Upper lobe of right lung (tissue), 1 donor: ENCODE measurements around the gene SLC16A11. TPM values are rescaled to one million over a fixed set of nuclear protein-coding genes. Genes with fewer than 3 reads are reported as not detected.
"Not testable (repeated sequence)": the region's sequence is repeated elsewhere in the genome, so short reads cannot be mapped to it uniquely, and the experiment has no call there.

Experiments used
- ATAC-seq: fragments of 200-7000 bp; cut with Tn5 transposase; one replicate; pipeline ENCODE4 v1.9.1; 2020; ENCODE audit warnings: mild to moderate bottlenecking, moderate library complexity
- DNase-seq: peaks from one replicate; pipeline ENCODE4 v3.0.0-alpha.2; 2020
- H3K27ac ChIP-seq: fragments of 200-600 bp; one replicate; pipeline ENCODE4 v1.8.0; 2022
- H3K27me3 ChIP-seq: fragments of 200-600 bp; one replicate; pipeline ENCODE4 v1.8.0; 2022; ENCODE audit warnings: mild to moderate bottlenecking
- H3K36me3 ChIP-seq: fragments of 200-600 bp; one replicate; pipeline ENCODE4 v1.8.0; 2022
- H3K4me1 ChIP-seq: fragments of 200-600 bp; one replicate; pipeline ENCODE4 v1.8.0; 2022
- H3K4me3 ChIP-seq: fragments of 200-600 bp; one replicate; pipeline ENCODE4 v1.8.0; 2022; ENCODE audit warnings: mild to moderate bottlenecking
- H3K9me3 ChIP-seq: fragments of 200-600 bp; one replicate; pipeline ENCODE4 v1.8.0; 2022
- intact Hi-C: fragments of 100-400 bp; cut with DNase I; formaldehyde crosslinking; loops from one replicate; pipeline ENCODE4 v1.11.0; 2022
- long read RNA-seq: library from polyadenylated mRNA; unstranded; transcript quantifications from one replicate; pipeline ENCODE4 v2.0.0, GENCODE V29; 2021
- total RNA-seq: library from RNA; stranded (reverse); fragmentation: NEBNext Ultra II Directional; extraction: Animal tissue kit (Norgen Biotek cat#: 25700); gene quantifications from one replicate; pipeline ENCODE4 v1.2.1, GENCODE V29; 2021
- TF ChIP-seq, protein P1 (sequence below): fragments of 200-600 bp; IDR thresholded peaks from one replicate; pipeline ENCODE4 v1.8.0; 2022; ENCODE audit warnings: antibody characterized with exemption
- donor health status: DM: no; HTN: yes; CAD: no; lungs with severe emphysema.

SLC16A11 gene, protein sequence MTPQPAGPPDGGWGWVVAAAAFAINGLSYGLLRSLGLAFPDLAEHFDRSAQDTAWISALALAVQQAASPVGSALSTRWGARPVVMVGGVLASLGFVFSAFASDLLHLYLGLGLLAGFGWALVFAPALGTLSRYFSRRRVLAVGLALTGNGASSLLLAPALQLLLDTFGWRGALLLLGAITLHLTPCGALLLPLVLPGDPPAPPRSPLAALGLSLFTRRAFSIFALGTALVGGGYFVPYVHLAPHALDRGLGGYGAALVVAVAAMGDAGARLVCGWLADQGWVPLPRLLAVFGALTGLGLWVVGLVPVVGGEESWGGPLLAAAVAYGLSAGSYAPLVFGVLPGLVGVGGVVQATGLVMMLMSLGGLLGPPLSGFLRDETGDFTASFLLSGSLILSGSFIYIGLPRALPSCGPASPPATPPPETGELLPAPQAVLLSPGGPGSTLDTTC
- 6.8 TPM for total RNA-seq
- long read RNA-seq, partial matches to known transcripts = 4 of 12 reads
- long read RNA-seq, other reads (novel, unspliced or antisense) = 8 of 12 reads

DNA sequence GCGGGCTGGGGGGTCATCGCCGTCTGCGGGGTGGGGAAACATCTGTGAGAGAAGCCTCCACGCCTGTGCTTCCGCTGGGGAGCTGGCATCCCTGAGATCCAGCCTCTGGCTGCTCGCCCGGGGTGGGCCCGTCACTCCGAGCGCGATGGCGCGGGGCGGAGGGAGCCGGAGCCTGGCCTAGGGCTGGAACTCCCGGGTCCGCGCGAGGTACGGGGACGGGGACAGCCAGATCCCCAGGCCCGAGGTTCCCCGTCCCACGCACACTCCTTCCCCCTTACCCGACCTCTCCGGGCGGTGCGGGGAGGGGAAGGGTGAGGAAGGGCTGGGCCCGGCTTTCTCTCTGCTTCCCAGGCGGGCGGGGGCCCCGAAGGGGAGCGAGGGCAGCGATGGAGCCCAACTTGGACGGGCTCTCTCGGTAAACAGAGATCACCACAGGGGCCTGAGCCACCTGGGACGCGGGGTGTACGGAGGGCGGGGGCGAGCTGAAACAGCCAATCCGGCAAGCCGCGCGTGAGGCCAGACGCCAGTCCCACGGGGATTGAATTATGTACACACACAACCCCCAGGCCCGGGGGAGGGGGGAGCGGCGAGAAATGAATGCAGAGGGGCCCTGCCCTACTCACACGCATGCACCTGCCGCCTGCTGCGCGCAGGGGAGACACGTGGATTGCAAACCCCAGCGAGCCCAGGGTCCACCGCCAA is at the start of gene SLC16A11:
SLC16A11 (minus strand) TSS at position 596 of the 702 bp plus-strand sequence; CDS start at position 17, 579 bp downstream.
- H3K27me3 ChIP-seq = no peaks in the 10 kb centered on the region
- TF ChIP-seq, protein P1, sequence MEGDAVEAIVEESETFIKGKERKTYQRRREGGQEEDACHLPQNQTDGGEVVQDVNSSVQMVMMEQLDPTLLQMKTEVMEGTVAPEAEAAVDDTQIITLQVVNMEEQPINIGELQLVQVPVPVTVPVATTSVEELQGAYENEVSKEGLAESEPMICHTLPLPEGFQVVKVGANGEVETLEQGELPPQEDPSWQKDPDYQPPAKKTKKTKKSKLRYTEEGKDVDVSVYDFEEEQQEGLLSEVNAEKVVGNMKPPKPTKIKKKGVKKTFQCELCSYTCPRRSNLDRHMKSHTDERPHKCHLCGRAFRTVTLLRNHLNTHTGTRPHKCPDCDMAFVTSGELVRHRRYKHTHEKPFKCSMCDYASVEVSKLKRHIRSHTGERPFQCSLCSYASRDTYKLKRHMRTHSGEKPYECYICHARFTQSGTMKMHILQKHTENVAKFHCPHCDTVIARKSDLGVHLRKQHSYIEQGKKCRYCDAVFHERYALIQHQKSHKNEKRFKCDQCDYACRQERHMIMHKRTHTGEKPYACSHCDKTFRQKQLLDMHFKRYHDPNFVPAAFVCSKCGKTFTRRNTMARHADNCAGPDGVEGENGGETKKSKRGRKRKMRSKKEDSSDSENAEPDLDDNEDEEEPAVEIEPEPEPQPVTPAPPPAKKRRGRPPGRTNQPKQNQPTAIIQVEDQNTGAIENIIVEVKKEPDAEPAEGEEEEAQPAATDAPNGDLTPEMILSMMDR = no peak
- peaks cover 37% of the 10 kb centered on the region for H3K4me1 ChIP-seq
- ATAC-seq (peak; percentile 53), DNase-seq (peak; percentile 83)
- H3K9me3 ChIP-seq = no peaks in the 10 kb centered on the region
- H3K36me3 ChIP-seq = no peaks in the 10 kb centered on the region
- intact Hi-C loops = no loop called here
- H3K4me3 ChIP-seq = peak within 1 kb of the TSS; percentile 55
- H3K27ac ChIP-seq = peak within 1 kb of the TSS; percentile 86

DNA sequence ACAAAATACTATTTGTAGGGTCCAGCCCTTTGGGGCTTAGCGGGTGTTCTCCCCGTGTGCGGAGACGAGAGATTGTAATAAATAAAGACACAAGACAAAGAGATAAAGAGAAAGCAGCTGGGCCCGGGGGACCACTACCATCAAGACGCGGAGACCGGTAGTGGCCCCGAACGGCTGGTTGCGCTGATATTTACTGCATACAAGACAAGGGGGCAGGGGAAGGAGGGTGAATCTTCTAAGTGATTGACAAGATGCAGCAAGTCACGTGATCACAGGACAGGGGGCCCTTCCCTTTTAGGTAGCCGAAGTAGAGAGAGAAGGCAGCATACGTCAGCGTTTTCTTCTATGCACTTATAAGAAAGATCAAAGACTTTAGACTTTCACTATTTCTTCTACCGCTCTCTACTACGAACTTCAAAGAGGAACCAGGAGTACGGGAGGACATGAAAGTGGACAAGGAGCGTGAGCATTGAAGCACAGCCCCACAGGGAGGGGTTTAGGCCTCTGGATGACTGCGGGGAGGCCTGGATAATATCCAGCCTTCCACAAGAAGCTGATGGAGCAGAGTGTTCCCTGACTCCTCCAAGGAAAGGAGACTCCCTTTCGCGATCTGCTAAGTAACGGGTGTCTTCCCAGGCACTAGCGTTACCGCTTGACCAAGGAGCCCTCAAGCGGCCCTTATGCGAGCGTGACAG is 47.6 kb upstream of the SLC16A11 start:
- peak; percentile 48 for DNase-seq
- H3K27ac ChIP-seq = not testable (repeated sequence)

DNA sequence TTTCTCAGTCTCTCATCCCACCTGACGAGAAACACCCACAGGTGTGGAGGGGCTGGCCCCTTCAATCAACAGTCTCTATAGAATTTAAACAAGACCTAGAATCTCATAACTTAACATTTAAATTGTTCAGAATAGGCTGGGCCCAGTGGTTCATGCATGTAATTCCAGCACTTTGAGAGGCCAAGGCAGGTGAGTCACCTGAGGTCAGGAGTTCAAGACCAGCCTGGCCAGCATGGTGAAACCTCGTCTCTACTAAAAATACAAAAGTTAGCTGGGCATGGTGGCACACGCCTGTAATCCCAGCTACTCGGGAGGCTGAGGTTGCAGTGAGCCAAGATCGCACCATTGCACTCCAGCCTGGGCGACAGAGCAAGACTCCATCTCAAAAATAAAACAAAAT is 45.7 kb upstream of the SLC16A11 start:
- H3K4me3 ChIP-seq, H3K36me3 ChIP-seq, H3K27me3 ChIP-seq, DNase-seq, H3K27ac ChIP-seq, H3K9me3 ChIP-seq, intact Hi-C loops, H3K4me1 ChIP-seq, ATAC-seq: not testable (repeated sequence)

More for the DNA sequence above, 47.6 kb upstream of the SLC16A11 start:
- H3K36me3 ChIP-seq, H3K4me1 ChIP-seq, H3K9me3 ChIP-seq, intact Hi-C loops, H3K27me3 ChIP-seq, H3K4me3 ChIP-seq, ATAC-seq: not testable (repeated sequence)

DNA sequence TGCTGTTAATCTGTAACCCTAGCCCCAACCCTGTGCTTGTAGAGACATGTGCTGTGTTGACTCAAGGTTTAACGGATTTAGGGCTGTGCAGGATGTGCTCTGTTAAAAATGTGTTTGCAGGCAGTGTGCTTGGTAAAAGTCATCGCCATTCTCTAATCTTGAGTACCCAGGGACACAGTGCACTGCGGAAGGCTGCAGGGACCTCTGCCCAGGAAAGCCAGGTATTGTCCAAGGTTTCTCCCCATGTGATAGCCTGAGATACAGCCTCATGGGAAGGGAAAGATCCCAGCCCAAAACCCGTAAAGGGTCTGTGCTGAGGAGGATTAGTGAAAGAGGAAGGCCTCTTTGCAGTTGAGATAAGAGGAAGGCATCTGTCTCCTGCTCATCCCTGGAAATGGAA is 44.5 kb upstream of the SLC16A11 start:
- DNase-seq, H3K27ac ChIP-seq, H3K27me3 ChIP-seq, H3K9me3 ChIP-seq, H3K4me1 ChIP-seq, H3K4me3 ChIP-seq, ATAC-seq, H3K36me3 ChIP-seq, intact Hi-C loops: not testable (repeated sequence)

DNA sequence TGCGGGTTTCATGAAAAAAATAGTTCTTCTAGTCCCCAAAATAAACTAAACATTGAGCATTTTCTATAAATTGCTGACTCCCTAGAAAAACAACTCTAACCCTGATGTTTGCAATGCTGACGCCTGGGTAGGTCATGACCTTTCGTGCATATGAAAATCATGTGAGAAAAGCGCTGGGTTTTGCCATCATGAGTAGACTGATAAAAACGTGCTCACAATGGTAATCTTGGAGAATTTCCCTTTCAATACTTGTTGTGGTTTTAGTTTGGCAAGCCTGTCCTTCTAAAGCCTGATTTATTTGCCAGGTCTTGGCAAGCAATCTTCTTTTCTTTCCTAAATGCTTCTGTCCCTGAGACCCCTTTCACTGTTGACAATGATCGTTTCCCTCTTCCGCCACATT is 40.2 kb upstream of the SLC16A11 start:
- intact Hi-C loops = no loop called here
- DNase-seq (no peak), ATAC-seq (no peak)

DNA sequence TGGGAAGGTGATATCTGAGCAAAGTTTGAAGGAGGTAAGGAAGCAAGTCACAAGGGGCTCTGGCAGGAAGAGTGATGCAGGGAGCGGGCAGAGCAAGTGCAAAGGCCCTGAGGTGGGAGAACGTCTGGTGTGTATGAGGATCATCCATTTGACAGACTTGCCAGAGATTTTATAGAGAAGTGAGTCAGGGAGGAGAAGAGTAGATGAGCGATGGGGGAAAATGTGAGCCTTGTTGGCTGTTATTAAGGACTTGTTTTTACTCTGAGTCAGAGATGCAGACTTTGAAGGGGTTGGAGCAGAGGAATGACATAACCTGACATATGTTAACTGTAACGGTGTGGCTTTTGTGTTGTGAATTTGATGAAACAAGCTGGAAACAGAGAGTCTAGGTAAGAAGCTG is 39.7 kb upstream of the SLC16A11 start:
- H3K27ac ChIP-seq = no peak overlapping the region
- H3K9me3 ChIP-seq = no peaks in the 10 kb centered on the region
- TF ChIP-seq, protein P1 = no peak
- intact Hi-C loops = no loop called here
- ATAC-seq (no peak), DNase-seq (no peak)
- H3K36me3 ChIP-seq = no peaks in the 10 kb centered on the region
- H3K4me3 ChIP-seq = no peak overlapping the region
- peaks cover 4% of the 10 kb centered on the region for H3K4me1 ChIP-seq
- H3K27me3 ChIP-seq = no peaks in the 10 kb centered on the region

More for the DNA sequence above, 40.2 kb upstream of the SLC16A11 start:
- H3K4me3 ChIP-seq = no peak overlapping the region
- H3K36me3 ChIP-seq = no peaks in the 10 kb centered on the region
- peaks cover 4% of the 10 kb centered on the region for H3K4me1 ChIP-seq
- TF ChIP-seq, protein P1 = no peak
- no peaks in the 10 kb centered on the region for H3K27me3 ChIP-seq
- no peaks in the 10 kb centered on the region for H3K9me3 ChIP-seq
- H3K27ac ChIP-seq = no peak overlapping the region
